MV-4-11 (cell line): ENCODE results near the gene SLC27A6.
"Not testable (repeated sequence)": the region's sequence is repeated elsewhere in the genome, so short reads cannot be mapped to it uniquely, and the experiment has no call there.

ENCODE experiments used
- DNase-seq: peaks from one replicate; lab custom pipeline; 2025; lab: John Stamatoyannopoulos, UW

The SLC27A6 gene

GRCh38 chr5:129001841-129002526 lies 36.7 kb downstream of the SLC27A6 start:
- no peak for DNase-seq

DNA sequence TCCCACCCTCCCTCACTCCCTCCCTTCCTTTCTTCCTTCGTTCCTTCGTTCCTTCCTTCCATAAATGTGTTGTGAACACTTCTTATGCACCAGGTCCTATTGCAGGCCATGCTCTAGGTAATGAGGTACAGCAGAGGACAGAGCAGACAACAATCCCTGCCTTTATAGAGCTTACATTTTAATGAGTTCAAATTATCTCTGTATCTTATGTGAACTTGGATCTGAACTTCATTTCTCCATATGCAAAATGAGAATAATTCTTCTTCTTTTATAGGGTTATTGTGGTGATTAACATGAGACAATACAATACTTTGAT lies 37.2 kb downstream of the SLC27A6 start:
- no peak for DNase-seq

DNA sequence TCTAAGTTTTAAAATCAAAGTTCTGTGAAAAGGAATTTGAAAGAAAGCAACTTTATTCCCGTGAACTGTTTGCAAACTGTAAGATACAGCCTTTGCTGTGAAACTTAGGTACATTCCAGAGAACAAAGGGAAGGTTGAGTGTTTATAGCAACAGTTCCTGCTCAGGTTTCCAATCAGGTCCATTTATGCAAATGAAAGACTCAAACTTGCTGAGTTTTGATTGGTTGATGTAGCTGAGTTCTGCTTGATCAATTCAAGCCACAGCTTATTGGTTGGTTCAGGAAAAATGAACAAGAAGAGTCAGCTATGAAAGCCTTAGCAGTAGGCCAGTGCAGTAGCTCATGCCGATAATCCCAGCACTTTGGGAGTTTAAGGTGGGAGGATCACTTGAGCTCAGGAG lies 37.9 kb downstream of the SLC27A6 start:
- DNase-seq = no peak

DNA sequence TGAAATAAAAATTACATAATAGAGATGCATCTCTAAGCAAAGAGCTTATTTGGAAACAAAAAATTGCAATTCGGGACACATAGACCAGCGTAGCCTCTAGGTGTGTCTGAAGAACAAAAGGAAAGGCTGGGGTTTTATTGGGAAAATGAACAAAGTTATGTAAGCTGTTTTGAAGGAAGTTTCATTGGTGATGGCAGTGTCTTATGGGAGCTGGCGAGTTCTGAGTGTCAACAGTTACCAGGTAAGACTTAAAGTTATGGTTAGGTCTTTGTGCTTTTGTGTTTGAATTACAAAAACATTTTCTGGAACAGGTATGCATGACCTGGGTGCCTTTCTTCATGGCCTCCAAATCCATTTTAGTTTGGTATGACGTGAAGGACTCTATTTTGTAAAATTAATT lies 48.9 kb downstream of the SLC27A6 start:
- no peak for DNase-seq

GRCh38 chr5:129018837-129019236 lies 53.5 kb downstream of the SLC27A6 start:
- DNase-seq = no peak

DNA sequence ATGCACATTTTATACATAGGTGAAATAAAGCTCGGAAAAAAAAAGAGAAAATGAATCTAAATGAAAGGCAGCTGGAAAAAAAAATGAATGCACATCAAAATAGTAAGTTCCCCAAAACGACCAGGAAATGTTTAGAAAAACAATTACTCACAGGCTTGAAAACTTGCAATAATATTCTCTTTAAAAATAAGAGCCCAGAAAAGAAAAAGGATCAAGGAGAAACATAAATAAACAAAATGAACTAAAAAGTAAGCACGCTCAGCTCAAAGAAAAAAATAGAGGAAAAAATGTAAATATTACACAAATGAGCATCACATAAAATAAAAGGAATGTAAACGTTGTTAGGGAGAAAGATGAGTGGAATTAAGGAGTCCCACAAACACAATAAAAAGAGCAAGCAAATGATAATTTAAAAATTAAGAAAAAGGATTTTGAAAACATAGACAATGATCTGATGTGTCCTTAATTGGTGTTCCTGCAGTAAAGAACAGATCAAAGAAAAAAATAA lies 54.2 kb downstream of the SLC27A6 start:
- no peak for DNase-seq

GRCh38 chr5:129020683-129021082 lies 55.4 kb downstream of the SLC27A6 start:
- DNase-seq = no peak

DNA sequence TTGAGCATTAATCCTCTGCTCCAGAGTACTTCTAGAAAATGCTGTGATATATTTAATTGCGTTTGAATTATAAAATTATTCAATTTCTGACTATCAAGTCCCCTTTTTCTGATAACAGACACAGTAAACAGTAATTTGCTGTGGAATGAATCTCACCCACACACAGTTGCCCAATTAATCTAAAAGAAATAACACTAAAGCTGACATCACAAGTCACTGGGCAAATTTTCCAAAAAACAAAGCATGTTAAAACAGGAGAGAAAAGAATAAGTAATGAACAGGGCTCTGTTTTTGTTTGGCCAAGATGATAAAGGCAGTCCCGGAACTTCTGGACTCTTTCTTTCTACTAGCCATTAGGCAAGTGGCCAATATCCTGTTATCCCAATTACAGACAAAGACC lies 56.5 kb downstream of the SLC27A6 start:
- DNase-seq = no peak

DNA sequence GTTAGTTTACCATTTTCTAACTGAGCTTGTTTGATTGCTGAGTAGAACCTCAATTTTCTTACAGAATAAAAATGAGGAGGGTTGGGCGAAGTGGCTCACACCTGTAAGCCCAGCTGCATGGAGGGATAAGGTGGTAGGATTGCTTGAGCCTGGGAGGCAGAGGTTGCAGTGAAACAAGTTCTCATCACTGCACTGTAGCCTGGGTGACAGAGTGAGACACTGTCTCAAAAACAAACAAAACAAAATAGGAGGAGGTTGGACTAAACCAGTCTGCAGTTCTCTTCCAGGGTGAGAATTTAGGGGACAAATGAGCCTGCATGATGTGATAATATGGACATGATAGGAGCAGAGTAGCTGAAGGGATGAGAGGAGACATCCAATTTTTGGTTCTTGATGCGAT lies 57.3 kb downstream of the SLC27A6 start:
- DNase-seq = no peak

DNA sequence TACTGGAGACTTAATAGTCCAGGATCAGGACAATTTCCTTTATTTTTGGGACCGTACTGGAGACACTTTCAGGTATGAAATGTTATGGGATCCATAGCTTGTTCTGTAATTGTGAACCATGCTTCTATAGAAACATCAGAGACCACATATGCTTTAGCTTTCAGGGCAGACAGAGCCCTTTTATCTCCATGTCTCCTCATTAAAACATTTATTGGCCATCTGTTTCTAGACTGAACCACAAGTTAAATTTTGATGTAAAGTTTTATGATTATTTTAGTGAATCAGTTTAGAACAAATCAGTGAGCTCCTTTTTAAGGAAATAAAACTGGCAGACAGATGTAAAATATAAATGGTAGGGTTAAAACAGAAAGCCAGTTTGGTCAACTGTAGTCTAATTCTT lies 62.0 kb downstream of the SLC27A6 start:
- no peak for DNase-seq

DNA sequence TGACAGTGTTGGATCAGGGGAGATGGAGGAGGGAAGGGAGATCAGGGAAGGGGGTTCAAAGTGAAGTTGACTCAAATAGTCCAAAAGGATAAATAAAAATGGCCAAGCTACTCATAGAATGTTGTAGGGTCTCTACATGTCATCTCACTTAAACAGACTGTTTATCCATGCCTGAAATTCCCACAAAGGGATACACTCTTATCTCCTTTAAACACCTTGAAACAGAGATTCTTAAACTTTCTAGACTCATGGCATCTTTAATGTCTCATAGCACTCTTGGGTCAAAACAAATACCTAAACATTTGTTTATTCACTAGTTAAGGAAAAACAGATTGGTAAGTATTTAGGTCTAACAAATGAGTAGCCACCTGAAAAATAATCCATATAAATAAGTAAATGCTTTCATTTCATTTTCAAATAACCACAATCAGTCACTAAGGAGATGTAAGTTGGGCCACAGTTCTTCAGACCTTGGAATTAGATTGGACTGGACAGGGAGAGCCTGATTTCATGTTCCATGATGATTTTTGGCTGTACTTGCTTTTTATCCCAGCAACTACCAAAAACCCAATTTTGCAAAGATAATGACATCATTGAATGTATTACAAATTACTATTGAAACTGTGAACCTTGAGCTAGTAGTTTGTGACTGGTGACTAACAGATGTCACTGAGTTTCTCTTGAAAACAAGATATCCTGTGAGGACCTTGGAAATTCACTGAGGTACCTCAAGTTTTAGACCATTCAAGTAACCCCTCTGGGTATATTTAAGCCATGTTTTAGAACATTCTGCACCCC lies 66.8 kb downstream of the SLC27A6 start:
- no peak for DNase-seq

GRCh38 chr5:129036257-129036656 lies 71.0 kb downstream of the SLC27A6 start:
- DNase-seq = not testable (repeated sequence)

GRCh38 chr5:129041196-129041881 lies 76.1 kb downstream of the SLC27A6 start:
- no peak for DNase-seq

DNA sequence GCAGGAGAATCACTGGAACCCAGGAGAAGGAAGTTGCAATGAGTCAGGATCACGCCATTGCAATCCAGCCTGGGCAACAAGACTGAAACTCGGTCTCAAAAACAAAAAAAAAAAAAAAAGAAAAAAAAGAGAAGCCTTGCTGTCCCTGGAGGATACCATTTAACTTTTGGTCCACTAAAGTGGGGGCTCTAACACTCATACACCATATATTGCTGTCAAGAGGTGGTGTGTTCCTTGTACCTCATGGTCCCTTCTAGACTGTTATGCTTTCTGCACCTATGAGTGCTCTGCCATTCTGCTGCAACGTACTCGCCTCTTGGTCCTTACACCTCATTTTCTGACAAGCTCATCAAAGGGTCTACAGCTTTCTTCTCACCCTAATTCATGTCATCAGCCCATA lies 77.0 kb downstream of the SLC27A6 start:
- DNase-seq = no peak

DNA sequence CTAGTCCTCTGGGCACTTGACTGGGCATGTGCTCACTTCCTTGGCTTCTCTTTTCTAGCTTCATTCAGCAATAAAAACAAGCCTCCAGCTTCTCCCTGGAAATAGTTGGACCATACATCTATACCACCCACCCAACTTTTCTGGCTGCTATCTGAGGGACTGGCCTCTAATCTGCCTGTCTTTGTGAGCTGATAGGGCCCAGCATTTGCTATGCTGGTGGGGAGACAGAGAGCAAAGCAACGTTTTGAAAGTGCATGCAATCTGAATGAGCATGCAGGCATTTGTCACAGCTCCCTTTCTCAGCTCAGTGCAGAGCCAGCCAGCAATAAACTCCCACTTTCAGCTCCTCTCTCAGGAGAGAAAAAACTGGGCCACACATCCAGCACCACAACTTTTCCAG lies 78.6 kb downstream of the SLC27A6 start:
- no peak for DNase-seq

DNA sequence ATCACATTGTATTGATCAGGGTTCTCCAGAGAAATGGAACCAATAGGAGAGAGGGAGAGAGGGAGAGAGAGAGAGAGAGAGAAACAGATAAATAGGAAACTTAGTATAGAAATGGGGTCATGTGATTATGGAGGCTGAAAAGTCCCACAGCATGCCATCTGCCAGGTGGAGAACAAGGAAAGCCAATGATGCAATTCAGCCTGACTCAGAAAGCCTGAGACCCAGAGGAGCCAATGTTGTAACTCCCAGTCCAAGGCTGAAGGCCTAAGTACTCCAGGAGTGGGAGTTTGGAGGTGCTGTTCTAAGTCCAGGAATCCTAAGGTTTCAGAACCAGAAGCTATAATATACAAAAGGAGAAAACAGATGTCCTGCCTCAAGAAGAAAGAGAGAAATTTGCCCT lies 80.9 kb downstream of the SLC27A6 start:
- DNase-seq = no peak

DNA sequence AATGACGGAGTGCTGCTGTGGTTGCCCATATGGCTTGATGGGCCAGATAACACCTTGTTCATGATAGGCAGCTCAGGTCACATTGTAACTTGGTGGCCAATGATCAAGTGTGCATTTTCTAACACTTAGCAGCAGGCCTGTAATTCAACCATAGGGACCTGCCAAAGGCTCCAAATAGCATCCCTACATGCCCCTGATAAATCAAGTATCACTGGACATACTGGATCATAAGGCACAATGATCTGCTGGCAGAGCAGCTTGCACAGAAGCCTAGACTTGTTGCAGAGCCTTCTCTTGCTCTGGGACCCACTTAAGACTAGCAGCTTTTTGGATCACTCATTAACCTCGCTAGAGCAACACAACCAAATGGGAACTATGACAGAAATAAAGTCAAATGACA lies 83.2 kb downstream of the SLC27A6 start:
- no peak for DNase-seq

DNA sequence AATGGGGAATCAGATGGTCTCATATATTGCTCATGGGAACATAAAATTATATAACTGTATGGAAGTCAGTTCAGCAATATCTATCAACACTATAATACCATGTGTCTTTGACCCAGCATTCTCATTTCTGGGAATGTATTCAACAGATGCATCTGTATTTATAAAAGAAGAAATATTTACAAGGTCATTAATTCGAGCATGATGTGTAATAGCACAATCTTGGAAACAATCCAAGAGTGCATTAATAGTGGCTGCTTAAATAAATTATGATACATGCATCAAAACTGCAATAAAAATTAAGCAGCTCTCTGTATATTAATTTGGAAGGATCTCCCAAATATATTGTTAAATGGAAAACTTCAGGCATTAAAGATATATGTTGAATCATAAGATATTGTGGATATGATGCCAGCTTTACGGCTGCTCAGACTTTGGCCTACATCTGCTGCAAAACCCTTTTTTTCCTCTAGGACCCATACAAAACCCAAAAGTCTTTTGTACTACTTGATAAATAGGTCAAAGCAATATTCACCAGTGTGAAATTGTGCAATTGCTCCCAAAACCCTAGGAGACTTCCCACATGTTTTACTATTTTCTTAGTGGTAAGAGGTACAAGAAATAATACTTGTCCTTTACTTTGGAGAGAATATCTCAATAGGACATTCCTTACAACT lies 84.0 kb downstream of the SLC27A6 start:
- DNase-seq = no peak

GRCh38 chr5:129051283-129051682 lies 86.0 kb downstream of the SLC27A6 start:
- DNase-seq = no peak

- DNase-seq = no peak
Observed at GRCh38 chr5:129053438-129053837, 88.2 kb downstream of the SLC27A6 start.

GRCh38 chr5:129057329-129057728 lies 92.0 kb downstream of the SLC27A6 start:
- DNase-seq = no peak

GRCh38 chr5:129061849-129062248 lies 96.6 kb downstream of the SLC27A6 start:
- DNase-seq = no peak
